Measurements from ENCODE around the gene SLC35E2B.
"Not testable (repeated sequence)": the region's sequence is repeated elsewhere in the genome, so short reads cannot be mapped to it uniquely, and the experiment has no call there.

Gene SLC35E2B

GRCh38 chr1:1696431-1697357 is 4.1 kb upstream of the SLC35E2B start:
- not testable (repeated sequence) for DNase-seq (ENCODE audit: low read depth); H3K4me3 ChIP-seq (ENCODE audit: low read length)

GRCh38 chr1:1692324-1692713 is 276 bp downstream of the SLC35E2B start:
- peak overlapping the region; percentile 49 for H3K4me3 ChIP-seq (ENCODE audit: low read length)
- not testable (repeated sequence) for DNase-seq (ENCODE audit: low read depth)

DNA sequence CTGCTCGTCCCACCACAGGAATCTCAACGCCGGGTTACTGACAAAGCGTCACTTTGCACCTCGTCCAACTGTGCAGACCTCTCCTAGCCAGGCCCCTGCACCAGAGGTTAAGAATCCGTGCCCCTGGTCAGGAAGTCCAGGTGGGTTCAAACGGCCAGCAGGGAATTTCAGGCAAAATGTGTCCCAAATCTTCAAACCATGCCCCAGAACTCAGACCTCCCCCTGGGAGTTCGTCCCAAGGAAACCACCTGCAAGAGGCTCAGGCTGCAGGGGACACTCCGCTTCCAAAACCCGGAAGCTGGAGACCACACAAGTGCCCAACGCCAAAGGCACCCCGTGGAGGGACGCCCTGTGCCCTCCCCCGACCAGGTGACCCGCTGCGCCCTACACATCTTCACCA is 1.2 kb downstream of the SLC35E2B start:
- not testable (repeated sequence) for DNase-seq (ENCODE audit: low read depth)

GRCh38 chr1:1689526-1689925 is 3.1 kb downstream of the SLC35E2B start:
- not testable (repeated sequence) for H3K4me3 ChIP-seq (ENCODE audit: low read length); DNase-seq (ENCODE audit: low read depth)

More for the DNA sequence above, 1.2 kb downstream of the SLC35E2B start:
- peak overlapping the region; percentile 39 for H3K4me3 ChIP-seq (ENCODE audit: low read length)

DNA sequence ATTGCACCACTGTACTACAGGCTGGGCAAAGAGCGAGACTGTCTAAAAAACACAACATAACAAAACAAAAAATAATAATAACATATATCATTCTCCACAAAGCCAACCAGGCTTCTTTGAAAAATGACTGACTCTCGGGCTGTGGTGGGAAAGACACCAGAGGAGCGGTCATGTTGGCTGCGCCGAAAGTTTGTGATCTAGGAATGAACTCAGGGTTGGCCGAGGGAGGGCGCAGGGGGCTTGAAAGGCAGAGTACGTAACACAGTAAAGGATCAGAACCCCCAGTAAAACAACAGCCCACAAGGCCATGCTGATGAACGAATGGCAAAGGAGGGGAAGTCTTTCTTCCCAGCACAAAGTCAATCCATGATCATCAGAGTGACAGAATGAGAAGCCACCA is 4.7 kb downstream of the SLC35E2B start:
- no peak for DNase-seq (ENCODE audit: low read depth)
- H3K4me3 ChIP-seq (ENCODE audit: low read length) = no peak overlapping the region
- no peak for TF ChIP-seq CTCF (conservative IDR thresholded peaks at IDR 0.05; ENCODE audit: low read depth, low read length)

DNA sequence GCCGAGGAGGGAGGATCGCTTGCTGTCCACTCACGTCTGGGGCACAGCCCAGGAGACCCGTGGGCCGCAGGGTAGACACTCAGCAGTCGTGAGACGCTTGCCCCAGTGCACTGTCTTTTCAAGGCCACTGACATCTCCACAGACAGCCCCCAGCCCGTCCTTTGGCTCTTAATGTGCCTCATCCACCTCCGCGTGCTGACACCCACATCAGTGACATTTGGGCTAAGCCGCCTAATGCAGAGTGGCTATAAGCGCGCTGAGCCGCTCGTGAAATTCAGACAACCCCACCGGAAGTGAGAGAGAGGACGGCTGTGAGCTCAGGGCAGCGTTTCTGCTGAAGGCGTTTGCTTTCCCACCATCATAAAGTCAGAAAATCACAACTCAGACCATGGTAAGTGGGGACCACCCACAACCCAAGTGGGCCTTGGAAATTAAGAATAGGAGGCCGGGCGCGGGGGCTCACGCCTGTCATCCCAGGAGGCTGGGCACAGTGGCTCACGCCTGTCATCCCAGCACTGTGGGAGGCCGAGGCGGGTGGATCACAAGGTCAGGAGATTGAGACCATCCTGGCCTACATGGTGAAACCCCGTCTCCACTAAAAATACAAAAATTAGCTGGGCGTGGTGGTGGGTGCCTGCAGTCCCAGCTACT is 8.4 kb downstream of the SLC35E2B start:
- no peak for TF ChIP-seq CTCF (conservative IDR thresholded peaks at IDR 0.05; ENCODE audit: low read depth, low read length)
- no peak overlapping the region for H3K4me3 ChIP-seq (ENCODE audit: low read length)
- DNase-seq (ENCODE audit: low read depth) = no peak

DNA sequence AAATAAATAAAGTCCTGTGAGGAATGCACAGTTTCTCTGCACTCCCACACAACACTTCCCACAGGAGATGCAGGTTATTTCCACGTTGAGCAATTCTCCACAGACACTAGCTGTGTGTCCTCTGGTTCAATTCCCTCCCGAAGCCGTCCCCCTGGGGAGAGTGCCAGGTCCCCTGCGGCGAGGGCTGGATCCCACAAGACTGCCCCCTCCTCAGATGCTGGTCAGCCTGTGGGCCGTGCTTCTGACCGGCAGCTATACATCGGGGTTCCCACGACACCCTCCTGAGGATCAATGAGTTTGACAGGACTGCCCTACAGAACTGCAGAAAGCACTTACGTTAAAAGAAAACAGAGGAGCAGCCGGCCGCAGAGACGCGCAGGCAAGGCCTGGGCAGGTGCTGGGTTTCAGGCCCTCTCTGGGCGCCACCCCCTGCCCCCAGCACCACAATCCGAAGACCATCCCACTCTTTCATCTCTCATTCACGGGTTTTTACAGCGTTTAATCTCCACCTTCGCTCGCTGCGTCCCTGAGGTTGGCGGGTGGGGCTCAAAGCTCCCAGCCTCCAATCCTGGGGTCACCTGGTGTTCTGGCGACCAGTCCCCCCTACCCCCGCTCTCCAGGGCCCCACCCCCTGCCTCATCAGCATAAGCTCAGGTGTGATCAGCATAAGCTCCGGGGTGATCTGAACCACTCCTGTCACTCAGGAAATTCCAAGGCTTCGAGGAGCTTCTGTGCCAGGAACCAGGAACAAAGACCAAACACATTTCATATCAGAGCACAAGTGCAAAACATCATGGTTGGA is 9.3 kb downstream of the SLC35E2B start:
- TF ChIP-seq CTCF (conservative IDR thresholded peaks at IDR 0.05; ENCODE audit: low read depth, low read length) = no peak
- DNase-seq (ENCODE audit: low read depth) = peak; percentile 41
- H3K4me3 ChIP-seq (ENCODE audit: low read length) = no peak overlapping the region

GRCh38 chr1:1680912-1681273 is 11.7 kb downstream of the SLC35E2B start:
- DNase-seq (ENCODE audit: low read depth) = peak; percentile 44
- no peak overlapping the region for H3K4me3 ChIP-seq (ENCODE audit: low read length)
- TF ChIP-seq CTCF (conservative IDR thresholded peaks at IDR 0.05; ENCODE audit: low read depth, low read length) = no peak

Measured in retinal pigment epithelial cell (primary cell).